ENCODE measurements around the gene SCART1.

- TF ChIP-seq CTCF (IDR thresholded peaks at IDR 0.05) (no peak), POLR2A (IDR thresholded peaks at IDR 0.05) (no peak)
Observed at GRCh38 chr10:133509700-133510099, 56.0 kb downstream of the SCART1 start.
